Limb (tissue), 2 donors: ENCODE measurements around the gene MAD2L2.

Source experiments
- DNase-seq, 2 donors: peaks; one replicate each; pipeline ENCODE4 v3.0.0-alpha.2; 2016; ENCODE audit errors: extremely low spot score in 2 of 2

The MAD2L2 gene

DNA sequence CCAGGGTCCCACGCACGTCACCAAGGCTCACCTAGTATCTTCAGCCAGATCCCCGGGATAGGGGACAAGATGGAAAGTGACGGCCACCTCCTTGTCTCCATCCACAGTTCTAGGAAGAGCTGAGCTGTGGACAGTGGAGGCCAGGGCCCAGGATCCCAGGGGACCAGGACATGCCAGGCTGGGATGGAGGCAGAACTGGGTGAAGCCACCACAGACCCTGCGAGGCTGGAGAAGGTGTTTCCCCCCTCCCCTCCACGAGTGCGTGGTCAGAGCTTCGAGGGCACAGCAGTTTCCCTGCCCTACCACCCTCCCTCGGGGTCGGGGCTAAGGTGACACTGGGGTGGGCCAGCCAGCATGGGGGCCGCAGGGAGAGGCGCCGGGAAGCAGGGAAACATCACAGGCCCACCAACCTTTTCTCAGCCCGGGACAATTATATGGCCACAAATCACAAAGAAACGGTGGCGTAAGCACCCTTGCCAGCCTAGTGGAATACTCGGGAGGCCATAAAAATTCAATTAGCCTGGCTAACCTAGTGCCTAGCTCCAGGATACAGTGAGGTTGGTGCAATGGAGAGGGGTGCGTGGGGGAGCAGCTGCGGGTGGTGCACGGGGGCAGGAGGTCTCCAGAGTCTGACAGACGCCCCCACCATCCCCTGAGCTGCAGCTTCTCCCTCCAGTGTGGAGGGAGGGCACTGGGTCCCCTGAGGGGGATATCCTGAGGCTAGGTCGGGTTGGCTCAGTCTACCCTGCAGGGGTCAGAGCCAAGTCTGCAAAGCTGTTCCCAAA lies 23.9 kb upstream of the MAD2L2 start:
- no peak for DNase-seq

DNA sequence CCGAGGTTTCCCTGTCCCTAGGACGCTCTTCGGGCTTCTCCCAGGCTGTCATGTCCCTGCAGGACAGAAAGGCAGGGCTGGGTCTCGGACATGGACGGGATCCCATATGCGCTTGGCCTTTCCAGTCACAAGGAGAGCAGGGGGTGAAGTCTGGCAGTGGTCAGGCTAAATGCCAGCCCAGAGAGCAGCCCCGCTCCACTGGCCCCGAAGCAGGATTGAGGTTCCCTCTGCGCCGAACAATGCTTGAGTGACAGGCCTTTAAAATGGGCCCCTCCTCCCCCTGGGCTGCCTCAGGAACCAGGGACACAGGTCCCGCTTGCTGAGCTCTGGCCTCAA lies 23.2 kb upstream of the MAD2L2 start:
- no peak for DNase-seq

DNA sequence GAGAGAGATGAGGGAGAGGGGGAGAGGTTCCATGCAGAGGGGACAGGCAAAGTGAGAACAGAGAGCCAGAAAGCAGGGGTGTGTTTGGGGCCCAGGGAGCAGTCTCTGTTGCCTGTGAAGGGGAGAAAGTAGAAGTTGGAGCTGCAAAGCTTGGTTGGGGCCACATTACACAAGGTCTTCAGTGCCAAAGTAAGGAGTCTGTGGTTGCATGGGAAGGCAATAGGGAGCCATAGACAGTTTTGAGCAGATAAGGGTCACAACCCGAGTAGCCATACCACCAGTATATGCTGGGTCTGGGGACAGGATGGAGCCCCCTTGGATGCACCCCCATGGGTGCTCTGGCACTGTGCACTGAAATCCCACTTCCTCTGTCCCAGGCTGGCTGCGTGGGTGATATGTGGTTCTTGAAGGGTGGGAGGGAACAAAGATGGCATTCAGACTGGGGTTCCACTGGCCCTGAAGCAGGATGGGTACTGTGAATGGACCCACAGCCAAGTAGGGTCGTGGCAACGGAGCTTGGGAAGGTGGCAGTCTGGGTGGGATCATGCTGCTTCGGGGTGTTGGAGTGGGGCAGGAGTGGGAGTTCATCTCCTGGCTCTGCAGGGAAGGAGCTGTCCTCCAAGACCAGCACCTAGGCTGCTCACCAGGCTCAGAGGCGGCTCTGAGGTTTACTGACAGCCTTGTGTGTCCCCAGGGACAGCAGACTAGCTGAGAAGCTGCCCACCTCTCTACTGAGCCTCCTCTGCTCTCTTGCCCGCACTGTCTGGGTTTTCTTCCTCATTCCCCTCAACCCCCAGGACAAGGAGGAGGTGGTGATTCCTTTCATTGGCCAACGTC lies 22.6 kb upstream of the MAD2L2 start:
- no peak for DNase-seq

DNA sequence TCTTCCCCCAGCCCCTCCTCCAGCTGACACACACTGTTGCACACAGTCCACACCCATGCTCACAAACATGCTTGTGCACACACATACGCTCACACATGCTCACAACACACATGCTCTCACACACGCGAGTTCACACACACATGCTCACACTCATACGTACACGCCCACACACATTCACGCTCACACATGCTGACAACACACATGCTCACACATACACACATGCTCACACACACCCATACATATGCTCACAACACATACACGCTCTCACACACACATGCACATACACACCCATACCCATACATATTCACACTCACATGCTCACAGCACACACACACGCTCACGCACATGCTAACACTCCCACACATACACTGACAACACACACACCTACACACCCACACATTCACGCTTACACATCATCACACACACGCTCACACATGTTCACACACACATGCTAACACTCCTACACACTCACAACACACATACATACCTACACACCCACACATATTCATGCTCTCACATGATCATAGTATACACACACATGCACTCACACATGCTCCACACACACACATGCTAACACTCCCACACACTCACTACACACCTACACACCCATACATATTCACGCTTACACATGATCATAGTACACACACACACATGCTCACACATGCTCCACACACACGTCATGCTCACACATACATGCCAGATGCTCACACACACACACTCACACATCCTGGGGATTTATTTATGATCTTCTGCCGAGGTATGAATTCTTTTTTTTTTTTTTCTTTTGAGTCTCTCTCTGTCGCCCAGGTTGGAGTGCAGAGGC lies 21.2 kb upstream of the MAD2L2 start:
- DNase-seq = no peak

DNA sequence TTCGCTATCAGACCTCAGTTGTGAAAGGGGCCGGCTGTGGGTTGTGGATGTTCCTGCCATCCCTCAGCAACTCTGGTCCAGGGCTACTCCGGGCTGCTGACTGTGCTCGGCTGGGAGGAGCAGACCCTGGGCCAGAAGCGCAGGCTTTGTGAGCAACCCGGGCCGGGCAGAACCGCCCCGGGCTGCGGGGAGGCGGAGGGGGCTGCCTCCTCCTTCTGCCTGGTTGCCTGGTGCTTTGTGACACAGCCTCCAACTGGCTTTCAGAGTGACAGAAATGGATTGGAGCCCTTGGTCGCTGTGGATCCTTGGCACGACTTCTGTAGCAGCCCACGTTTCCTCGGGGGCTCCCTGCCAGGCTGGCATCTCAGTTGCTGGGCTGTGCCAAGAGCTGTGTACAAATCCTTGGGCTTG lies 20.6 kb upstream of the MAD2L2 start:
- DNase-seq = peak in 1 of 2 donors; percentile 62

DNA sequence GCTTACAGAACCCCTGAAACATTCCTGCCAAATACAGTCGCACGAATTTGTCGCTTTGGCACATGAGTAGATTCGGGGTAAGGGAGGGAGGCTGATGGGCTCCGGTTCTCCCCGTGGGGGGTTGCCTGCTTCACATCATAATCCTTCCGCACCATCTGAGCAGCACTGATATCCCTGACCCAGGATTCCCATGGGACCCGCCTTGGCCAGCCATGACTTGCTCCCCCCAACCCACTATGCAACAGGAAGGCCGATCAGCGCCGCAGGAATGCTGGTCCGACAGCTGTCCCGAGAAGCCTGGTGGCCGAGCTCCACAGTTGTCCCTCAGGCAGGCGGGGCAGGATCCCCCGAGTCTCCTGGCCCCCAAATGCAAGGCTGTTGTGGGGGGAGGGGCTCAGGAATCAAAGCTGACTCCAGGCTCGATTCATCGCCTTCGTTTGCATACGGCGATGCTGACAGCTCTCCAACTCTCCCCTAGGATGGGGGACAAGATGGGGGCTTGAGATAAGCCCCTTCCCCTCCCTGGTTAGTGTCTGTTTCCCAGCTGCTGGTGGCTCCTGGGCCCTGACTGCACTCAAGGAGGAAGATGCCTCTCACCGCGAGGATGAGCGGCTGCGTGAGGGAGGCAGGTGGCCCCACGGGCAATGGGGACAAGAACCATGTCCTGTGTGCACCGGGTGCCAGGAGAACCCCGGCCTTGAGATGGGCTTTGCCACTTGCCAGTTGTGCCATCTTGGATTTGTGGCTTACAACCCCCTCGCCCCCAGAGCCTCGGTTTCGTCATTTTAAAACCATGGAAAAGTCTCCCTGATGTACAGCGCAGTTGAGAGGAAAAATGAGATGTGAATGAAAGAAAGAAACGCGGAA lies 19.9 kb upstream of the MAD2L2 start:
- peak in 1 of 2 donors; percentile 68 for DNase-seq

DNA sequence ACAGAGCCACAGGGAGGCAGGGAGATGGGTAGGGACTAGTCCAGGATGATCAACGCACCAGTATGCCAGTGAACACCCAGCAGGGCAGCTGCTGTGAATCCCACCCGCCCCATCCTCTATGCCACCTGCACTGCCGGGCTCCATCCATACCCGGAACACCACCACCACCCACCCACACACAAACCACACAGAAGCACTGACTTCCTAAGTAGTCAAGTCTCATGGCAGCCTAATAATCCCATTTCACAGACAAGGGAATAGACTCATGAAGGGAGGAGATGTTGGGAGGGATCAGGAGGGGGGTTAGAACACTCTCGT lies 16.9 kb upstream of the MAD2L2 start:
- DNase-seq = no peak

DNA sequence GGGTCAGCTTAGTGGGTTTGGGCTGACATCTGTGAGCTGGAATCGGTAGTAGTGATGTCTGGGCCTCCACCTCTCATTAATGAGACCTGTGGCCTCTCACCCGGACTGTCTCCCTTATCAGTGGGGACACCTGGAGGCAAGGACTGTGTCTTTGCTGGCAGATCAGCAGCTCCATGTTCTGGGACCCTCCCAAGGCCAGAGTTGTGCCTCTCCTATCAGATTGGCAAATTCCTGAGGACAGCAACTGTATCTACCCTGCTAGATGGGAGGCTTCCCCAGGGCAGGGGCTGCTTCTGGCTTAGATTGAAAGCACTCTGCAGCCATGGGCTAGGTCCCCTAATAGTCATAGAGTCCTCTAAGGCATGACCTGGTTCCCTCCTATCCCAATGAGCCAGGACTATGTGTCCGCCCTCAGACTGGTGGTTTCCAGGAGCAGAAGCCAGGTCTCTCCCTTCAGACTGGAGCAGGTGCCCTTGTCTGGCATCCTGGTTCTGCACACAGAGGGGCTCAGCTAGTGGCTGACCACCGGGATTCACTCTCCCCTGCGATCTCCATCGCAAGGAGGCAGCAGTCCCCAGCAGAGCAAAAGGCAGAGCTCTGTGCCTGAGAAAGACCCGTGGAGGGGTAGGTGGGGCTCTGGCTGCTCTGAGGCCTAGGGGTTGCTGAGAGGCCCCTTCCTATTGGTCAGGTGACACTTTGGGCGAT lies 16.4 kb upstream of the MAD2L2 start:
- DNase-seq = no peak

DNA sequence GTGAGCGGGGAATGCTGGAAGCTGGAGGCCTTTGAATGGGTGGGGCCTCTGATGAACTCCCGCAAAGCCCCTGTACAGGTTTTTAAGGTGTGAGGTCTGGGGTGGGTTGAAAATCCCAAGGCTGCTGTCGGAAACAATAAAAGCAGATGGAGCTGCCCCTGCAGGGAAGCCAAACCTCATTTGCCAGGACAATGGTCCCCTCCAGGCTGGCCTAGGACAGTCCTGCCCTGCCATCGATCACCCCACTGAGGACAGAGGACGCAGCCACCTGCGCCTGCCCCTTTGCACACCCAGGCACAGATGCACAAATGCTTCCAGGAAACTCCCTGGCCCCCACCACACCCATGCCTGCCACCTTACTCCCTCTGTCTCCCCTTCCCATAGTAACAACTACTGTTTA lies 14.9 kb upstream of the MAD2L2 start:
- no peak for DNase-seq

DNA sequence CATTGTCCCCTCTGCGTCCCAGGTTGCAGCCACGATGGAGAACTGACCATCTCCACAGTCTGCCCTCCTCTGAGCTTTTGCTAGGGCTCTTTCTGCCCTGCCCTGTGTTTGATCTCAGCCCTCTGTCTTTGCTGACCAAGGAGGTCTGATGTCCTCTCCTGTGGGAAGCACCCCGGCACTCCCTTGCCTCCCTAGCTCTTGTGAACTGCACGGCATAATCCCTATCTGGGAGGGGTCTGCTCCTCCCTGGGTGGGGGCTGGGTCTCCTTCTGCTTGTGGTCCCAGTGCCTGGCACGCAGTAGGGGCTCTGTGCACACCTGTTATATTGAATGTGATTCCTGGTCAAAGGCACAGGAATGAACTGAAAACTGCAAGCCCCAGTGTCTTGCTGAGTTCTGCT lies 13.0 kb upstream of the MAD2L2 start:
- DNase-seq = no peak

DNA sequence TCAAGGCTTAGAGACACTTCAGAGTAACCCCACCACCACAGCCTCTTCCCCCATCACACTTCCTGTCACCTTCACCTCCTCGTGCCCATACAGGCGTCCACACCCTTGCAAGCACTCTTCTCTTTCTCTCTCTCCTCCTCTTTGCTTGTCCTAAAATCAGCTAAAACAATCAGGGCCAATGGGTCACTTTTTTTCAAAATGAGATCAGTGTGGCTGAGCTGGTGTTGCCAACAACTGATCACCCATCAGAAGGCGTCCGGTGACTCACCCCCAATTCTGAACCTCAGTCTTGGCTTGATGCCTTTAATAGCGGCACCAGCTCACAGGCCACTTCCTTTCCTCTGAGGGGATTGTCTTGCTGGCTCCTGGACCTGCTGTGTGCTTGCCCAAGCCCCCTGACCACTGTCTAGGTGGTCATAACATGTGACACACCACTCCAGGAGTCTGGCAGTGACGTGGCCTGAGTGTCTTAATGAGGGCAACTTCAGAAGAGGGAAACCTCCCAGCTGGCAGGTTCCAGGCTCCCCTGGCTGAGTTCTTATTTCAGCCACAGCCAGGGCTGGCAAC lies 12.2 kb upstream of the MAD2L2 start:
- DNase-seq = no peak

DNA sequence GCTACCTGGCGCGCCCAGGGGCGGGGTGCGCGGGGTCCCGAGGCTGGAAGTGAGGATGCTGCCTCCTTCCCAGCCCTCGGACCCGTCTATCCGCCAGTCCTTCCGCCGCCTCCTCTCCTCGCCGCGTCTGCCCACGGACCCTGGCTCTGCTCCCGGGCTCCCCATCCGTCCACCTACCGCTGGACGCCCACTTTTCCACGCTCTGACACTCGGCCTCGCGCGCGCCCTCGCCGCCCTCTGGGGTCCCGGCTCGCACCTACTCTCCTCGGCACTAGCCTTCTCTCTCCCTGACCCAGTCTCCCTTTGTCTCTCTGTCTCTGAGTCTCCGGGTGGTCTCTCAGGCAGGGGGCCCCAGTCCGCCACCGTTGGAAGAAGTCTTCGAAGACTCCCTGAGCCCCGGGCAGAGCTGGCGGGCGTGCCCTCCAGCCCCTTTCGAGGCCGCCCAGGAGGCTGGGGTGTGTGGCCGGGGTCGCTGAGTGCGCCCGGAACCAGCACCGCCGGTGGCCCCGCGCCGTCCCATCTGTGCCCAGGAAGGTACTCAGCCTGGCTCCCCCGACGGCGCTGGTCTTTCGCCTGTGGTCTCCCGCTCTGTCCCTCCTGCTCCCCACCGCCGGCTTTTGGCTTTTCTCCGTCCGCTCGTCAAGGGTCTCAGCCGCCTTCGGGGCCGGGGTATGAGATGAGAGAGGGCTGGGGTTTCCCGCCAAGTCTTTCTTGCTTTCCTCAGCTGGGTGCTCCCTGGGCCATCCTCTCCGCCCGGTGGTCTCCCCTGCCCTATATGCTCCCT lies 11.2 kb upstream of the MAD2L2 start:
- DNase-seq = no peak

DNA sequence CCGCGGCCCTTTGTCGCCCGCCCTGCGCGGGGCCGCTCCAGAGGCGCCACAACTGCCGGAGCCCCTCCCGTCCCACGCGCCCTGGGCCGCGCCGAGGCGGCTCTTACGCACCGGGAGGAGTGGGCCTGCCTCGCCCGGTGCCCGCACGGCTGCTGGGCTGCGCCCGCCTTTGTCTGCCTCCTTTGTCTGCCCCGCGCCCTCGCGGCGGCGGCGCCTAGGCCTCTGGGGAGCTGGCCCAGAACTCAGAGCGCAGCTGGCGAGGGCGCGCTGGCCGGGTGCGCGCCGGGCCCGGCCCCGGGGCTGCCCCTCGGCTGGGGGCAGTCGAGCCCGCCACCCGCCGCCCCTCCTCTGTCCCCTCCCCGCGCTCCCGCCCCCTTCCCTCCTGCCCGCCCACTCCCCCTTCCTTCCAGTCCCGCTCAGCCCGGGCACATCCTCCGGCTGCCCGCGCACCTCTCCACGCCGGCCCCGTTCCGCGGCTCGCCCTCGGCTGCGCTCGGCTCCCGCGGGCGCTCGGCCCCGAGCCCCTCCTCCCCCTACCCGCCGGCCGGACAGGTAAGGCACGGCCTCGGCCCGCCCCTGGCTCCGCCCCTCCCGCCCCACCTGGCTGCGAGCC lies 10.5 kb upstream of the MAD2L2 start, which contains the start of gene DRAXIN:
TSS of gene DRAXIN (plus strand) at position 409 of the 613 bp plus-strand sequence. CDS start 14,549 bp downstream, outside the sequence.
- DNase-seq = peak in 1 of 2 donors; percentile 81

DNA sequence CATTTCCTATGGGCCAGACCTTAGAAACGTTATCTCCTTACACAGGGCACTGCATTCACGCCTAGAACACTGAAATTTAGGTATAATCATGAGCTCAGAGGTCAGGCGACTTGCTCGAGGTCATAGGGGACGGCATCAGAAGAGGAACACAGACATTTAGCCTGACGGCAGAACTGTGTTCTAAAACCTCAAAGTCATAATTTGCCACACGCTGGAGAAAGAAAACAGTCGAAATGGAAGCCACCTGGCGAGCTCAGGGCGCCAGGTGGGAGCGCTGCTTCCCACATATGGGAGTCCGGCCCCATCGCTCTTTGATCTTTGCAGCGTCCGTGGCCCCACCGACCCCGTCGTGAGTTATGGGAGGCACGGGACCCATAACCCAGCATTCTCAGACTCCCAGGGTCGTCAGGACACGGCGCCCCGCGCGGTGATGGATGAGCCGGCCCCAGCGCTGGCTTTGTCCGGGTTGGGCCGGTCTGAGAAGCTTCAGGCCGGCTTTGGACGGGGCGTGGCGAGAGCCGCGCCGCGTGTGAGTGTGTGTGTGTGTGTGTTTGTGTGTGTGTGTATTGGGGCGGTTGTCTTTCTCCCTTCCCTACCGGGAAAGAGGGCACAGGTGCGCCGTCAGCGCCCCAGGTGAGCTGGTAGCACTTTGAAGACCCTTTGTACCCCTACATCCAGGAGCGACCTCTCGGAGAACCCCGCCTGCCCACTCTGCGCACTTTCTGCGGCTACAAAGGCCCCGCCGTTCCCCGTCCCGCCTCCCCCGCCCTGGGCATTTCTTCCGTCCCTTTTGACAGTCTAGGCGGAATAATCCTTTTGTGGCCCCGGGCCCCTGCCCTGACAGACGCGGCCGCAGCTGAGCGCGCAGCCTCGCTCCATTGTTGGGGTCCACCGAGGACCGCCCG lies 9.7 kb upstream of the MAD2L2 start:
- peak in 1 of 2 donors; percentile 75 for DNase-seq

DNA sequence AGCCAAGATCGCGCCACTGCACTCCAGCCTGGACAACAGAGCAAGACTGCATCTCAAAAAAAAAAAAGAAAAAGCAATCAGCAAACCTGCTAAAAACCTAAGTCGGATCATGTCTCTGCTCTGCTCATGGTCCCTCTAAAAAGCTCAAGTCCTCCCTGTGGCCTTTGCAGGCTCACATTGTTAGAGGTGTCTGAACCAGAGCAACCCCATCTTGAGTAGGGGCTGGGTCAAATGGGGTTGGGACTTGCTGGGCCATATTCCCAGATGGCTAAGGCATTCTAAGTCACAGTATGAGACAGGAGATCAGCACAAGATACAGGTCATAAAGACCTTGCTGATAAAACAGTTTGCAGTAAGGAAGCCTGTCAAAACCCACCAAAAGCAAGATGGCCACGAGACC lies 7.6 kb upstream of the MAD2L2 start:
- no peak for DNase-seq

DNA sequence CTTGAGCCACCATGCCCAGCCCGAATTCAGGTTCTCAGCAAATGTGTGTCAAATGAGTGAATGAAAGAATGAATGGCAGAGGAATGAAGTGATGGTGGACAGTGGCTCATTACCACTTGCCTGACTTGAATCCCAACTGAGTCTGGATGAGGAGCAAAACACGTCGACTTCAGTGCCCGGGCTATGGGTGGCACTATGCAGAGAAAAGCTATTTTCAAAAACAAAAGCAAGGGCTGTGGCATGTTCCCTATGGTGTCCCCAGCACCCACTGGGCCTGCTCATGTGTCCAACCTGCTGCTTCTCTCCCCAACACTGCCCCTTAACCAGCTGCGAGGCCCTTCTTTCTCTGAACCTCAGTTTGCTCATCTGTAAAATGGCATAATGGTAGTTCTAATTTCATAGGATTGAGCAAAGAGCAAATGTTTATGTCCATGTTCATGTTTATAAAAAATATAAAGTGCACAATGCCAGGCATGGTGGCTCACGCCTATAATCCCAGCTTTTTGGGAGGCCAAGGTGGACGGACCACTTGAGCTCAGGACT lies 4.3 kb upstream of the MAD2L2 start:
- no peak for DNase-seq

DNA sequence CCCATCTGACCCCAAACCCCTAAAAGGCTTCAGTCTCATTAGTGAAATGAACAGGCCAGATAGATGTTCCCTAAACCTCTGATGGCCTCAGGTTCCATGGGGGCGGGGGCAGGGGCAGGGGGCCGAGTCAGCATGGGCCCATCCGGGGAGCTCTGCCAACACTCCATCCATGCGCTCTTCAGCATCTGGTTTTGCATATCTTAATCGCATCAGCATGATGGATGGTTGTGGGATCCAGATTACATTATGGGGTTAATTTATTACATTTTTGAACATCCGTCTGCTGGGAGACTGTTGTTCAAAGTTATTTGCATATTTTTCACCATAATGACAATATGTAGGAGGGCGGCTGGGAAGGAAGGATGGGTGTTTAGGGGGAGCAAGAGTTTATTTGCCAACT lies 3.1 kb upstream of the MAD2L2 start:
- DNase-seq = no peak

DNA sequence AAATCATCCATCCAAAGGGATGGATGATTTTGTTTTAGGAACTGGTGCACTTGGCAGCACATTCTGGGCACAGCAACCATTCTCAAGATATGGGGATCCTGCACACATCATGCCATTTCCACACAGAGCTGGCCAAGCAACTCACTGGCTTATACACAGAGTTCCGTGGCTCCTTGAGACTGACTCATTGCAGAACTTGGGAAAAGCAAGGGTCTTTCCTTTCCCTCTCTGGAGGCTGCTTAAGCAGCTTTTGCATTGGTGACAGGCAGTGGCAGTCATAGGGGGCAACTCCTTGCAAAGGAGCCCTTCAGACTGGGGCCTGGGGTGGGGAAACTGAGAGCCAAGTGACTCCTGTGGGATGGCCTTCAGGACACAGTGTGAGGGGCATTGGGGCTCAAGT lies 1.9 kb upstream of the MAD2L2 start:
- no peak for DNase-seq
